Peyer's patch (tissue), 4 donors: ENCODE measurements around the gene SEC23A. TPM values are rescaled to one million over a fixed set of nuclear protein-coding genes. Genes with fewer than 3 reads are reported as not detected.

Experiments used
- DNase-seq, 3 donors: peaks; one replicate each; pipeline ENCODE4 v3.0.0-alpha.2; 2017 to 2019
- H3K27ac ChIP-seq, 4 donors: fragments of 200-600 bp; sonication (generic); one replicate each; pipeline ENCODE4 v1.5.1; 2016 to 2019
- H3K27me3 ChIP-seq, 2 donors: fragments of 200-600 bp; sonication (generic); one replicate each; pipeline ENCODE4 v1.5.1; 2019
- H3K36me3 ChIP-seq, 3 donors: fragments of 200-600 bp; sonication (generic); one replicate each; pipeline ENCODE4 v1.5.1; 2016 to 2019
- H3K4me1 ChIP-seq, 4 donors: fragments of 200-600 bp; sonication (generic); one replicate each; pipeline ENCODE4 v1.5.1; 2016 to 2019
- H3K4me3 ChIP-seq, 4 donors: fragments of 200-600 bp; sonication (generic); 1 replicate in 3 of 4; 2 replicates in 1 of 4; pipeline ENCODE4 v1.5.1; 2016 to 2019; ENCODE audit warnings: mild to moderate bottlenecking in 1 of 4
- H3K9me3 ChIP-seq, 4 donors: fragments of 200-600 bp; sonication (generic); one replicate each; pipeline ENCODE4 v1.5.1; 2016 to 2019; ENCODE audit warnings: mild to moderate bottlenecking in 1 of 4
- POLR2A ChIP-seq, 2 donors: fragments of 450-650 bp; IDR thresholded peaks; one replicate each; pipeline ENCODE4 v1.5.1; 2017; ENCODE audit warnings: antibody characterized with exemption in 2 of 2, mild to moderate bottlenecking in 2 of 2, moderate library complexity in 2 of 2
- total RNA-seq, 4 donors: library from RNA; depleted of rRNA; stranded (reverse); fragments of >200 nt; gene quantifications; one replicate each; pipeline ENCODE4 v1.1.0, GENCODE V29; 2016
- TF ChIP-seq, protein P1 (sequence below), 6 experiments: fragments of 450-650 bp in 4 of 6; fragments of 200-600 bp in 2 of 6; sonication (generic) in 1 of 6; IDR thresholded peaks; one replicate each; pipeline ENCODE4 v1.5.1; 2017 to 2019; ENCODE audit warnings: antibody characterized with exemption in 6 of 6, mild to moderate bottlenecking in 3 of 6, moderate library complexity in 1 of 6

SEC23A gene
- total RNA-seq, 4 donors from 2014 or later: 118 to 260 (median 188) TPM

GRCh38 chr14:39122330-39123138, 19.5 kb upstream of the SEC23A start:
- H3K9me3 ChIP-seq: no peaks in the 10 kb centered on the region
- no peak for DNase-seq
- peaks cover 0 to 56% (median 0%) of the 10 kb centered on the region in 3 donors for H3K36me3 ChIP-seq
- no peak overlapping the region for H3K4me3 ChIP-seq
- no peaks in the 10 kb centered on the region for H3K27me3 ChIP-seq
- H3K4me1 ChIP-seq: no peaks in the 10 kb centered on the region
- TF ChIP-seq POLR2A (IDR thresholded peaks at IDR 0.05): no peak
- TF ChIP-seq, protein P1, sequence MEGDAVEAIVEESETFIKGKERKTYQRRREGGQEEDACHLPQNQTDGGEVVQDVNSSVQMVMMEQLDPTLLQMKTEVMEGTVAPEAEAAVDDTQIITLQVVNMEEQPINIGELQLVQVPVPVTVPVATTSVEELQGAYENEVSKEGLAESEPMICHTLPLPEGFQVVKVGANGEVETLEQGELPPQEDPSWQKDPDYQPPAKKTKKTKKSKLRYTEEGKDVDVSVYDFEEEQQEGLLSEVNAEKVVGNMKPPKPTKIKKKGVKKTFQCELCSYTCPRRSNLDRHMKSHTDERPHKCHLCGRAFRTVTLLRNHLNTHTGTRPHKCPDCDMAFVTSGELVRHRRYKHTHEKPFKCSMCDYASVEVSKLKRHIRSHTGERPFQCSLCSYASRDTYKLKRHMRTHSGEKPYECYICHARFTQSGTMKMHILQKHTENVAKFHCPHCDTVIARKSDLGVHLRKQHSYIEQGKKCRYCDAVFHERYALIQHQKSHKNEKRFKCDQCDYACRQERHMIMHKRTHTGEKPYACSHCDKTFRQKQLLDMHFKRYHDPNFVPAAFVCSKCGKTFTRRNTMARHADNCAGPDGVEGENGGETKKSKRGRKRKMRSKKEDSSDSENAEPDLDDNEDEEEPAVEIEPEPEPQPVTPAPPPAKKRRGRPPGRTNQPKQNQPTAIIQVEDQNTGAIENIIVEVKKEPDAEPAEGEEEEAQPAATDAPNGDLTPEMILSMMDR (IDR thresholded peaks at IDR 0.05): no peak
- no peak overlapping the region for H3K27ac ChIP-seq

DNA sequence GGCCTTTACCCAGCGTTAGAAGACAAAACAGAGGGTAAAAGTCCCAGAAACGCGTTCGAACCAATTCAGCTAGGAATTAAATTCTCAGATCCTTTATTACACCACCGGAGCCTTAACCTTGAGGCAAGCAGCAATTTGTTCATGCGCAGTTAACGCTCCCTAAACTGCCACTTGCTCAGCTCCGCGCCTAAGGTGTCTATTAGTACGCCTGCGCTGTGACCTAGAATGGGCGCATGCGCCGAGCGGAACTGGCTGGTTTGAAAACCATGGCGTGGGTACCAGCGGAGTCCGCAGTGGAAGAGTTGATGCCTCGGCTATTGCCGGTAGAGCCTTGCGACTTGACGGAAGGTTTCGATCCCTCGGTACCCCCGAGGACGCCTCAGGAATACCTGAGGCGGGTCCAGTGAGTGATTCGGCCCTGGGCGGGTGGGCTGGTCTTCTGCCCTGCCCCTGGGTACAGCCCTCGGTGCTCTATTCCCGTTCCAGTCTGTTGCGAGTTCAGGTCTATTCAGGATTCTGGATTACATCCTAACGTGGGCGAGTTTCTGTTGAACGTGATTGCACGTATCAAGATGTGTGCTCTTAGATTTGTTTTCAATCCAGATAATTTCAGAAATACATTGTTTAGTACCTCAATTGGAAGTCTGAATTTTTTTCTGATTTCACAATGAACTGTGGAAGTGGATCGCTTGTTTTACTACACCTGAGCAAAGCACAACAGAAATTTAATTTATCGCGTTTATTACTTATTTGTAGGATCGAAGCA, 11.2 kb upstream of the SEC23A start, which contains the start of gene GEMIN2:
TSS of gene GEMIN2 (plus strand) at position 251 of the 766 bp plus-strand sequence. CDS start at position 267, 16 bp downstream.
- Histone ChIP-seq H3K36me3 (peaks cover 0 to 13% (median 0%) of the 10 kb centered on the region in 3 donors), H3K9me3 (no peaks in the 10 kb centered on the region), H3K27ac (peak within 1 kb of the TSS; percentile 75 to 84 (median 79)), H3K4me3 (peak within 1 kb of the TSS; percentile 68 to 75 (median 72)), H3K27me3 (no peaks in the 10 kb centered on the region), H3K4me1 (peaks cover 0 to 14% (median 0%) of the 10 kb centered on the region in 4 donors)
- TF ChIP-seq, protein P1 (IDR thresholded peaks at IDR 0.05): no peak
- peak in 1 of 2 donors; percentile 43 for TF ChIP-seq POLR2A (IDR thresholded peaks at IDR 0.05)
- DNase-seq: peak; percentile 90 to 97 (median 91)

DNA sequence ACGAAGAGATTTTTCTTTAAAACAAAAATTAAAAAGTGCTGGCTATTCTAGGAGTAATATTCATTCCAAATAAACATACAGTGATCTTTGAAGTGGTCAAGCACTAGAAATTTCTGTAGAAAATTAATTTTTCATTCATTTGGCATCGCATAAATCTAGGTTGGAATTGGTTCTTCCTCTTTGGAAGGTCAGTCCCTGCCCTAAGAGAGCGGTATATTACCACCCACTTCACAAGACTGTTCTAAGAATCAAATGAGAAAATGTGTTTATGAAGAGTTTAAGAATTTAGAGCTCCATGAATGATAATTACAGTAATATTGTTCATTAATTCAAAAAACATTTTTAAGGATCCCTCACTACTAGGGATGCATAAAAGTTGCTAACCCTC, 10.6 kb upstream of the SEC23A start:
- Histone ChIP-seq H3K27me3 (no peaks in the 10 kb centered on the region), H3K36me3 (peaks cover 0 to 7% (median 0%) of the 10 kb centered on the region in 3 donors), H3K4me1 (peaks cover 0 to 14% (median 0%) of the 10 kb centered on the region in 4 donors), H3K9me3 (no peaks in the 10 kb centered on the region), H3K4me3 (peak overlapping the region; percentile 68 to 75 (median 72)), H3K27ac (peak overlapping the region; percentile 75 to 84 (median 79))
- DNase-seq: no peak
- TF ChIP-seq, protein P1 (IDR thresholded peaks at IDR 0.05): no peak
- TF ChIP-seq POLR2A (IDR thresholded peaks at IDR 0.05): no peak

DNA sequence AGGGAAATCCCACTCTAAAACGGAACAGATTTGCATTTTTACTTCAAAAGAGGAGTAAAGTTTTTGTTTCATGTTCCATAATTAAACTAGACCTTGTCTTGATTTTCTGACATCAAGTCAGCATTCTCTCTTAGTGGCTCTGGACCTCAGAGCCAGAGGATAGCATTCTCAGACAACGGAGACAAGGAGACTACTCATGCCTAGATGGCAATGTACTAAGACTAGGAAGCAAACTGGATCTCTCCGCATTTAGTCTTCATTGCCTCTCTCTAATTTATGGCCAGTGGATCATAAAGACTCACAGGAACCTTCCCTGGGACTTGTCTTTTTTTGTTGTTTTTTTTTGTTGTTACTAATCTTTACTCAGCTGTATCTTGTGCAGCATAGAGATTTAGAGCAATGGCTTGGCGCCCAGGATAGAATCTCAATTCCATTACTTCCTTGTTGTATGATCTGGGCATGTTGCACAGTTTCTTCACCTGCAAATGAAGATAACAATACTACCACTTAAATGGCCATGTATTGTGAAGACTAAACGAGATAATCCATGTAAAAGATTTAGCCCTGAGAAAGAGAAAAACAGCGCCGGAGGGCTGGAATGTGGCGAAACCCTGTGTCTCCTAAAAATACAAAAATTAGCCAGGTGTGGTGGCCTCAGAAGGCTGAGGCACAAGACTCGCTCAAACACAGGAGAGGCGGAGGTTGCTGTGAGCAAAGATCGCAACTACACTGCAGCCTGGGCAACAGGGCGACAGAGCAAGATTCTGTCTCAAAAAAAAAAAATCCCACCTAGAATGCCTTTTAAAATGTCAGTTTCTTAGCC, 7.1 kb upstream of the SEC23A start:
- H3K27me3 ChIP-seq: no peaks in the 10 kb centered on the region
- no peaks in the 10 kb centered on the region for H3K36me3 ChIP-seq
- no peak overlapping the region for H3K4me3 ChIP-seq
- H3K27ac ChIP-seq: peak overlapping the region in 1 of 4 donors; percentile 32
- no peaks in the 10 kb centered on the region for H3K9me3 ChIP-seq
- TF ChIP-seq, protein P1 (IDR thresholded peaks at IDR 0.05): no peak
- no peak for TF ChIP-seq POLR2A (IDR thresholded peaks at IDR 0.05)
- DNase-seq: no peak
- peaks cover 0 to 11% (median 0%) of the 10 kb centered on the region in 4 donors for H3K4me1 ChIP-seq

DNA sequence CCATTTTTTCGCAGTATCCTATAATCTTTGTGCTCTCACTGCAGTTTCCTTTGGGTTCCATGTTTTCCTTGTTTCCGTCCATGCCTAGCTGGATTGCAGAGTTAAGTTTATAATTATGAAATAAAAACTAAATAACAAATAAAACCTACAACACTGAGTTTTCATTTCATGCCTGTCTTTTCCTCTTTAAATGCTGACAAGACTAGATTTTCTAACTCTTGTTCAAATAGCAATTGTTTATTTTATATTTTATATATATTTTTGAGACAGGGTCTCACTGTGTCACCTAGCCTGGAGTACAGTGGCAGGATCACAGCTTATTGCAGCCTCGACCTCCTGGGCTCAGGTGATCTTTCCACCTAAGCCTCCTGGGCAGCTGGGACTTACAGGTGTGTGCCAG, 5.8 kb upstream of the SEC23A start:
- Histone ChIP-seq H3K27ac (no peak overlapping the region), H3K27me3 (no peaks in the 10 kb centered on the region), H3K36me3 (no peaks in the 10 kb centered on the region), H3K9me3 (no peaks in the 10 kb centered on the region), H3K4me1 (peaks cover 0 to 16% (median 0%) of the 10 kb centered on the region in 4 donors), H3K4me3 (no peak overlapping the region)
- no peak for DNase-seq
- TF ChIP-seq POLR2A (IDR thresholded peaks at IDR 0.05): no peak
- TF ChIP-seq, protein P1 (IDR thresholded peaks at IDR 0.05): no peak
